Measurements from ENCODE around the gene SCAMP2. TPM values are rescaled to one million over a fixed set of nuclear protein-coding genes. Genes with fewer than 3 reads are reported as not detected.

Gene SCAMP2
- total and polyA plus RNA-seq, 2 of the 13 experiments (the other 11 are each of a cell fraction or from before 2014, with no cell fraction given), result 34.8 to 121 TPM

DNA sequence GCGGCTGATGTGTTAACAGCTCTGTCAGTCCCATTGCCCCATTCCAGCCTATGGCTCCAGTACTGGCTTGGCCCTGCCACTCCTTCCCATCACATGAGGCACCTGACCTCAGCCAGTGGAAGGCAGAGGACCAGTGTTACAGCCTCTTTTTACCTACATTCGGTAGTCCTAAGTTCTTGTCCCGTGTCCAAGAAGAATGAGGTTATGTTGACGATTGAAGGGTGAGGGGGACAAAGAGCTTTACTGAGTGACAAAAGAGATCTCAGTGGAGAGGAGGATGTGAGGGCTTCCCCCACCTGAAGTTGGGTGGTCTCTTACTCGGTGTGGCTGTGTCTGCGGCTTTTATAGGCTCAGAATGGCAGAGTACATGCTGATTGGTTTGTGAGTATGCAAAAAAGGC, 9.4 kb upstream of the SCAMP2 start:
- no TSS peak for BruUV-seq (replicated peaks)
- no peaks in the 10 kb centered on the region for H3K36me3 ChIP-seq (replicated peaks in 1 of 2; ENCODE audit: control insufficient read depth in 1 of 2, insufficient read depth in 2 of 2, low read length in 2 of 2)
- H3K27me3 ChIP-seq (ENCODE audit: control insufficient read depth in 1 of 2, insufficient read depth in 2 of 2, low read length in 2 of 2), result peaks cover 0 to 16% of the 10 kb centered on the region in 2 experiments; a peak in 1 of 5 replicates
- no peak for ATAC-seq
- TF ChIP-seq, protein P1, sequence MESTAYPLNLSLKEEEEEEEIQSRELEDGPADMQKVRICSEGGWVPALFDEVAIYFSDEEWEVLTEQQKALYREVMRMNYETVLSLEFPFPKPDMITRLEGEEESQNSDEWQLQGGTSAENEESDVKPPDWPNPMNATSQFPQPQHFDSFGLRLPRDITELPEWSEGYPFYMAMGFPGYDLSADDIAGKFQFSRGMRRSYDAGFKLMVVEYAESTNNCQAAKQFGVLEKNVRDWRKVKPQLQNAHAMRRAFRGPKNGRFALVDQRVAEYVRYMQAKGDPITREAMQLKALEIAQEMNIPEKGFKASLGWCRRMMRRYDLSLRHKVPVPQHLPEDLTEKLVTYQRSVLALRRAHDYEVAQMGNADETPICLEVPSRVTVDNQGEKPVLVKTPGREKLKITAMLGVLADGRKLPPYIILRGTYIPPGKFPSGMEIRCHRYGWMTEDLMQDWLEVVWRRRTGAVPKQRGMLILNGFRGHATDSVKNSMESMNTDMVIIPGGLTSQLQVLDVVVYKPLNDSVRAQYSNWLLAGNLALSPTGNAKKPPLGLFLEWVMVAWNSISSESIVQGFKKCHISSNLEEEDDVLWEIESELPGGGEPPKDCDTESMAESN (CRISPR knock-in tag; conservative IDR thresholded peaks at IDR 0.05), result no peak
- no peak for TF ChIP-seq ZFP36 (IDR thresholded peaks at IDR 0.05; ENCODE audit: borderline replicate concordance, low read depth, low read length, partially characterized antibody)
- no peak for TF ChIP-seq ZC3H13 (CRISPR knock-in tag; IDR thresholded peaks at IDR 0.05)
- no peak overlapping the region for H2AFZ ChIP-seq (ENCODE audit: low read length)
- ChIA-PET POLR2A (interaction anchor here (0.7 to 2.1 kb wide), 3 partner anchors 9 to 64 kb away, joined by 3 to 6 read pairs (median 3); no protein-coding TSS in a partner anchor), CTCF (ENCODE audit: low intra/inter-chr PET ratio, low total read pairs) (no interaction called here)
- H3K4me2 ChIP-seq (ENCODE audit: low read depth, low read length), result no peak overlapping the region
- no peak overlapping the region for H3K27ac ChIP-seq (ENCODE audit: extremely low read length, insufficient read depth, low read length)
- H3K79me2 ChIP-seq (ENCODE audit: insufficient read depth, low read length), result no peaks in the 10 kb centered on the region
- intact Hi-C loops (cut with micrococcal nuclease; ENCODE audit: unreplicated experiment), result no loop called here
- FAIRE-seq, result no peak
- H3K4me1 ChIP-seq (ENCODE audit: insufficient read depth, low read length), result peaks cover 21% of the 10 kb centered on the region
- no peaks in the 10 kb centered on the region for H4K20me1 ChIP-seq (ENCODE audit: insufficient read depth, low read length)
- no peak overlapping the region for H3K9ac ChIP-seq (ENCODE audit: insufficient read depth, low read depth, low read length)
- 80% methylated on average over 6 of the region's 6 CpGs for WGBS (ENCODE audit: low lambda C conversion rate)
- H3K4me3 ChIP-seq (replicated peaks in 1 of 3; ENCODE audit: insufficient read depth in 1 of 3, low read depth in 2 of 3, low read length in 3 of 3), result no peak overlapping the region
- in situ Hi-C loops (cut with HindIII; ENCODE audit: extremely low pct_ligation_motif_present, low pct_unique_long_range_greater_than_20kb), result no loop called here
- no peak for DNase-seq (ENCODE audit: low spot score)
- no peaks in the 10 kb centered on the region for H3K9me3 ChIP-seq (ENCODE audit: low read length)

DNA sequence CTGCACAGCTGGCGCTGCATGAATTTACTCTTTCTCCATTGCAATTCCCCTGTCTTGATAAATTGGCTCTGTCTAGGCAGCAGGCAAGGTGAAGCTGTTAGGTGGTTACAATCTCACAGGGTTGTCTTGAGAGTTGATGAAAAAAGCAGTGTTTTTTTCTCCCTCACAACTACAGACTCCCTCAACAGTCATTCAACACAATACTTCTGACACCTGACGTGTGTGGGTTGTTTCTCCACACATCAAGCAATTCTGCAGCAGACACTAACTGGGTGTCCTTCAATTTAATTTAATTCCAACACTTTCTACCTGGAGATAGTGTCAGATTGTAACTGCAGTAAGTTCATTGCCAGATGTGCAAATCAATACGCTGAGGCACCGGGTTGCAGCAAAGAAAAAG, 5.1 kb upstream of the SCAMP2 start:
- Histone ChIP-seq H3K9ac (ENCODE audit: insufficient read depth, low read depth, low read length) (no peak overlapping the region), H3K9me3 (ENCODE audit: low read length) (no peaks in the 10 kb centered on the region), H2AFZ (ENCODE audit: low read length) (no peak overlapping the region), H3K4me3 (replicated peaks in 1 of 3; ENCODE audit: insufficient read depth in 1 of 3, low read depth in 2 of 3, low read length in 3 of 3) (no peak overlapping the region), H3K27me3 (ENCODE audit: control insufficient read depth in 1 of 2, insufficient read depth in 2 of 2, low read length in 2 of 2) (peaks cover 0 to 20% of the 10 kb centered on the region in 2 experiments; a peak in 1 of 5 replicates), H3K4me1 (ENCODE audit: insufficient read depth, low read length) (peaks cover 6% of the 10 kb centered on the region), H3K27ac (ENCODE audit: extremely low read length, insufficient read depth, low read length) (no peak overlapping the region), H4K20me1 (ENCODE audit: insufficient read depth, low read length) (no peaks in the 10 kb centered on the region), H3K79me2 (ENCODE audit: insufficient read depth, low read length) (no peaks in the 10 kb centered on the region), H3K36me3 (replicated peaks in 1 of 2; ENCODE audit: control insufficient read depth in 1 of 2, insufficient read depth in 2 of 2, low read length in 2 of 2) (no peaks in the 10 kb centered on the region), H3K4me2 (ENCODE audit: low read depth, low read length) (no peak overlapping the region)
- CTCF ChIA-PET (ENCODE audit: low intra/inter-chr PET ratio, low total read pairs), result no interaction called here
- intact Hi-C loops (cut with micrococcal nuclease; ENCODE audit: unreplicated experiment), result no loop called here
- in situ Hi-C loops (cut with HindIII; ENCODE audit: extremely low pct_ligation_motif_present, low pct_unique_long_range_greater_than_20kb), result no loop called here
- no TSS peak for BruUV-seq (replicated peaks)
- TF ChIP-seq ZFP36 (IDR thresholded peaks at IDR 0.05; ENCODE audit: borderline replicate concordance, low read depth, low read length, partially characterized antibody), result no peak
- TF ChIP-seq ZMYM4 (CRISPR knock-in tag; IDR thresholded peaks at IDR 0.05), result no peak
- no peak for TF ChIP-seq GZF1 (CRISPR knock-in tag; IDR thresholded peaks at IDR 0.05)
- TF ChIP-seq IKZF4 (CRISPR knock-in tag; IDR thresholded peaks at IDR 0.05; ENCODE audit: borderline replicate concordance, low read depth, not compliant biosample characterization), result no peak
- TF ChIP-seq DPF2 (CRISPR knock-in tag; IDR thresholded peaks at IDR 0.05; ENCODE audit: borderline replicate concordance, low read depth), result no peak
- TF ChIP-seq, protein P2, sequence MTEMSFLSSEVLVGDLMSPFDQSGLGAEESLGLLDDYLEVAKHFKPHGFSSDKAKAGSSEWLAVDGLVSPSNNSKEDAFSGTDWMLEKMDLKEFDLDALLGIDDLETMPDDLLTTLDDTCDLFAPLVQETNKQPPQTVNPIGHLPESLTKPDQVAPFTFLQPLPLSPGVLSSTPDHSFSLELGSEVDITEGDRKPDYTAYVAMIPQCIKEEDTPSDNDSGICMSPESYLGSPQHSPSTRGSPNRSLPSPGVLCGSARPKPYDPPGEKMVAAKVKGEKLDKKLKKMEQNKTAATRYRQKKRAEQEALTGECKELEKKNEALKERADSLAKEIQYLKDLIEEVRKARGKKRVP (CRISPR knock-in tag; IDR thresholded peaks at IDR 0.05), result no peak
- TF ChIP-seq ZFYVE20 (CRISPR knock-in tag; IDR thresholded peaks at IDR 0.05; ENCODE audit: borderline replicate concordance, low read depth), result no peak
- TF ChIP-seq MXI1 (IDR thresholded peaks at IDR 0.05; ENCODE audit: borderline replicate concordance, low read depth, low read length), result no peak
- no peak for ATAC-seq
- POLR2A ChIA-PET, result no interaction called here
- FAIRE-seq, result no peak
- WGBS (ENCODE audit: low lambda C conversion rate), result 60% methylated on average over 4 of the region's 4 CpGs
- DNase-seq (ENCODE audit: low spot score), result no peak

Measured in HepG2 (cell line).